K562 (cell line): ENCODE data around the gene RNFT2. TPM values are rescaled to one million over a fixed set of nuclear protein-coding genes. Genes with fewer than 3 reads are reported as not detected.

Source experiments
- BACH1 ChIP-seq: fragments of 200-800 bp; sonication (Bioruptor generic); IDR thresholded peaks from 2 replicates; pipeline ENCODE4 v1.6.1; 2016; ENCODE audit warnings: missing genetic modification characterization, missing compliant biosample characterization
- CREB1 ChIP-seq, 2 experiments: sonication (generic) in 1 of 2; formaldehyde crosslinking in 1 of 2; IDR thresholded peaks; 2 replicates each; pipeline versions ENCODE4 v1.6.1 to v1.8.0; 2012 to 2022; ENCODE audit warnings: inconsistent platforms in 1 of 2, mild to moderate bottlenecking in 1 of 2, missing genetic modification reagents in 1 of 2, moderate library complexity in 1 of 2
- CREM ChIP-seq: IDR thresholded peaks from 2 replicates; pipeline ENCODE4 v1.6.1; 2014; ENCODE audit warnings: antibody characterized with exemption, low read depth
- KDM4B ChIP-seq, 2 experiments: fragments of 450-650 bp in 1 of 2; sonication (generic) in 1 of 2; IDR thresholded peaks; 2 replicates each; pipeline ENCODE4 v1.6.1; 2016 to 2017; ENCODE audit warnings: borderline replicate concordance in 2 of 2, antibody characterized with exemption in 1 of 2, low read depth in 1 of 2, mild to moderate bottlenecking in 1 of 2
- NBN ChIP-seq: fragments of 450-650 bp; IDR thresholded peaks from 2 replicates; pipeline ENCODE4 v1.6.1; 2016; ENCODE audit warnings: low read depth, mild to moderate bottlenecking
- NR4A1 ChIP-seq, 2 experiments: fragments of 250-450 bp in 1 of 2; fragments of 450-650 bp in 1 of 2; sonication (Bioruptor Pico) in 1 of 2; IDR thresholded peaks; 2 replicates each; pipeline versions ENCODE4 v1.4.0 to v1.6.1; 2016 to 2020; ENCODE audit warnings: mild to moderate bottlenecking in 2 of 2, missing compliant biosample characterization in 1 of 2, missing genetic modification characterization in 1 of 2, moderate library complexity in 1 of 2
- POLR2B ChIP-seq: fragments of 450-650 bp; IDR thresholded peaks from 2 replicates; pipeline ENCODE4 v1.6.1; 2018; ENCODE audit warnings: low read depth; ENCODE audit not compliant: partially characterized antibody
- U2AF1 ChIP-seq: fragments of 200-400 bp; formaldehyde crosslinking; optimal IDR thresholded peaks from 2 replicates; pipeline ENCODE3; 2017; ENCODE audit warnings: mild to moderate bottlenecking, low read depth, low read length, moderate library complexity
- XRCC5 ChIP-seq: fragments of 200-400 bp; formaldehyde crosslinking; IDR thresholded peaks from 2 replicates; pipeline ENCODE4 v1.6.1; 2017; ENCODE audit warnings: low read depth, mild to moderate bottlenecking, low read length
- ZBTB11 ChIP-seq, 3 experiments: fragments of 200-800 bp in 1 of 3; fragments of 250-450 bp in 1 of 3; fragments of 450-650 bp in 1 of 3; sonication (Bioruptor Pico) in 1 of 3; sonication (Bioruptor generic) in 1 of 3; formaldehyde crosslinking in 1 of 3; IDR thresholded peaks; 2 replicates each; pipeline versions ENCODE4 v1.6.1 to v1.8.0; 2016 to 2022; ENCODE audit warnings: mild to moderate bottlenecking in 2 of 3, missing genetic modification characterization in 2 of 3, missing compliant biosample characterization in 1 of 3, moderate library complexity in 1 of 3
- ZC3H4 ChIP-seq: sonication (generic); formaldehyde crosslinking; IDR thresholded peaks from 2 replicates; pipeline ENCODE4 v1.9.0; 2021; ENCODE audit warnings: missing genetic modification reagents, borderline replicate concordance
- ZFX ChIP-seq: sonication (generic); formaldehyde crosslinking; IDR thresholded peaks from 2 replicates; pipeline ENCODE4 v1.8.0; 2022; ENCODE audit warnings: mild to moderate bottlenecking, missing genetic modification reagents, moderate library complexity
- ZHX1 ChIP-seq: fragments of 150-350 bp; conservative IDR thresholded peaks from 2 replicates; pipeline ENCODE4 v1.6.1; 2014; ENCODE audit warnings: low read length
- polyA plus RNA-seq, 8 experiments: library from polyadenylated mRNA; depleted of rRNA in 4 of 8; stranded (reverse) in 5 of 8; unstranded in 3 of 8; fragments of >200 nt; fragmentation: Nextera tagmentation in 2 of 8; fragmentation: Illumina TruSeq in 1 of 8; extraction: Ambion mirVana in 2 of 8; extraction: Trizol in 1 of 8; gene quantifications; 2 replicates each; pipeline versions ENCODE4 v1.2.1 to v1.2.3, GENCODE V29; 2011 to 2014; ENCODE audit warnings: inconsistent platforms in 1 of 8, missing spikeins in 1 of 8
- total RNA-seq, 7 experiments: library from RNA; depleted of rRNA in 6 of 7; stranded (reverse); fragments of >200 nt in 6 of 7; fragmentation: Illumina TruSeq in 2 of 7; extraction: Trizol in 2 of 7; gene quantifications; 2 replicates each; pipeline versions ENCODE4 v1.2.1 to v1.2.3, GENCODE V29; 2011 to 2021; ENCODE audit warnings: low replicate concordance in 1 of 7
- TF ChIP-seq, protein P1 (sequence below): sonication (generic); formaldehyde crosslinking; IDR thresholded peaks from 2 replicates; pipeline ENCODE4 v1.8.1; 2023; ENCODE audit warnings: mild to moderate bottlenecking, missing genetic modification reagents, moderate library complexity
- TF ChIP-seq, protein P2 (sequence below): fragments of 200-800 bp; sonication (Bioruptor generic); IDR thresholded peaks from 2 replicates; pipeline ENCODE4 v1.6.1; 2017; ENCODE audit warnings: missing genetic modification characterization, missing compliant biosample characterization

Gene RNFT2
- total and polyA plus RNA-seq, 9 of the 15 experiments (the other 6 are each of a cell fraction or from before 2014, with no cell fraction given): 3.6 to 26.3 (median 9.5) TPM

DNA sequence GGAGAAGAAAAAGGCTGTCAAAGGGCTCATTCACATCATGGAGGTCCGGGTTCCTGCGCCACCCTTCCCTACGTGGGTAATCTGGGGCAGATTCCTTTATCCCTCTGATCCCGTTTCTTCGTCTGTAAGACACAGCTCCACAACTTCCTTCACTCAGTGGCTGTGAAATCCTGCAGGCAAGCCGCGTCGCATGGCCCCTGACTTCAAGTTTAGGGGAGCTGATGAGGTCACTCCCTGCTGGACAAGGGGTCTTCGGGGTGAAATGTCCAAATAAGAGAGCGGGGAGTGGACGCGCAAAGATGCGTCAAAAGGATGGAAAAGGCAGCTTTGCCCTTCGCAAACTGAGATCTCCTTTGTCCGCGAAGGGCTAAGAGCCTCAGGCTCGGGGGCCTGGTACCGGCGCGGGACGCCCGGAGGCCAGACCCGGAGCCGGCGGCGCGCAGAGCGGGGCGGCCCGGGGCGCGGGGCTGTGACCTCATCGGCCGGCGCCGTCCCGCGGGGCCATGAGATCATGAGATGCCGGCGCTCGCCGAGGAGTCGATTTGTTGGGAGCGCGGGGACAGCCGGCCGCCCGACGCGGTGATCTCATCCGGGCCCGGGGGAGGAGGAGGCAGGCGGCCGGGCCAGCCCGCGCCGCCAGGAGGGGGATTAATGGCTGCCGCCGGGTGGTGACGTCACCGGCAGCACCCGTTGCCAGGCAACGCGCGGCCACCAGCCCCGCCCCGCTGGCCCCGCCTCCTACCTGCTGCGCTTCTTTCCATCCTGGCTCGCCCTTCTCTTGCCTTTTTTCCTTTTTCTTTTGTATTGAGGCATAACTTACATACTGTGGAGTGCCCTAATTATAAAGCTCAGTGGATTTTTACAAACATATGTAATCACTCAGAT lies 81.1 kb downstream of the RNFT2 start (continued):
- TF ChIP-seq, protein P1, sequence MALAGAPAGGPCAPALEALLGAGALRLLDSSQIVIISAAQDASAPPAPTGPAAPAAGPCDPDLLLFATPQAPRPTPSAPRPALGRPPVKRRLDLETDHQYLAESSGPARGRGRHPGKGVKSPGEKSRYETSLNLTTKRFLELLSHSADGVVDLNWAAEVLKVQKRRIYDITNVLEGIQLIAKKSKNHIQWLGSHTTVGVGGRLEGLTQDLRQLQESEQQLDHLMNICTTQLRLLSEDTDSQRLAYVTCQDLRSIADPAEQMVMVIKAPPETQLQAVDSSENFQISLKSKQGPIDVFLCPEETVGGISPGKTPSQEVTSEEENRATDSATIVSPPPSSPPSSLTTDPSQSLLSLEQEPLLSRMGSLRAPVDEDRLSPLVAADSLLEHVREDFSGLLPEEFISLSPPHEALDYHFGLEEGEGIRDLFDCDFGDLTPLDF (CRISPR knock-in tag): peak; percentile 70
- peak; percentile 38 for TF ChIP-seq POLR2B
- TF ChIP-seq, protein P2, sequence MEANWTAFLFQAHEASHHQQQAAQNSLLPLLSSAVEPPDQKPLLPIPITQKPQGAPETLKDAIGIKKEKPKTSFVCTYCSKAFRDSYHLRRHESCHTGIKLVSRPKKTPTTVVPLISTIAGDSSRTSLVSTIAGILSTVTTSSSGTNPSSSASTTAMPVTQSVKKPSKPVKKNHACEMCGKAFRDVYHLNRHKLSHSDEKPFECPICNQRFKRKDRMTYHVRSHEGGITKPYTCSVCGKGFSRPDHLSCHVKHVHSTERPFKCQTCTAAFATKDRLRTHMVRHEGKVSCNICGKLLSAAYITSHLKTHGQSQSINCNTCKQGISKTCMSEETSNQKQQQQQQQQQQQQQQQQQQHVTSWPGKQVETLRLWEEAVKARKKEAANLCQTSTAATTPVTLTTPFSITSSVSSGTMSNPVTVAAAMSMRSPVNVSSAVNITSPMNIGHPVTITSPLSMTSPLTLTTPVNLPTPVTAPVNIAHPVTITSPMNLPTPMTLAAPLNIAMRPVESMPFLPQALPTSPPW: peak; percentile 93
- peak; percentile 98 for TF ChIP-seq CREM
- 0 out of 6 replicates have a peak, but pooled peaks of 2 of the 3 experiments have one; percentile 22 to 26 for TF ChIP-seq ZBTB11 (CRISPR knock-in tag; IDR thresholded peaks at IDR 0.05)
- peak; percentile 84 for TF ChIP-seq U2AF1
- peak in 1 of 2 experiments; percentile 38; a peak in 1 of 4 replicates for TF ChIP-seq KDM4B (IDR thresholded peaks at IDR 0.05; ENCODE audit: borderline replicate concordance in 2 of 2, low read depth in 1 of 2)
- TF ChIP-seq ZC3H4 (CRISPR knock-in tag): 0 out of 2 replicates have a peak, but pooled peaks have one; percentile 57
- TF ChIP-seq ZFX (CRISPR knock-in tag): peak; percentile 94
- 0 out of 2 replicates have a peak, but pooled peaks have one; percentile 10 for TF ChIP-seq ZHX1
- TF ChIP-seq NR4A1 (CRISPR knock-in tag; IDR thresholded peaks at IDR 0.05): 0 out of 2 replicates have a peak, but pooled peaks have one; percentile 14
- peak; percentile 55; the same call in 1 of the 2 replicates for TF ChIP-seq NR4A1 (tag; IDR thresholded peaks at IDR 0.05)
- no peak for TF ChIP-seq BACH1 (tag)
- TF ChIP-seq XRCC5: no peak; the same call in 1 of the 2 replicates
- TF ChIP-seq CREB1 (IDR thresholded peaks at IDR 0.05): peak; percentile 96
- peak; percentile 95 for TF ChIP-seq CREB1 (CRISPR knock-in tag; IDR thresholded peaks at IDR 0.05)
- peak; percentile 70; the same call in 1 of the 2 replicates for TF ChIP-seq NBN
